ENCODE measurements around the gene BICC1.

GRCh38 chr10:58632216-58632615, 119.5 kb downstream of the BICC1 start:
- TF ChIP-seq CTCF (conservative IDR thresholded peaks at IDR 0.05 in 1 of 2, IDR thresholded peaks at IDR 0.05 in 1 of 2; ENCODE audit: low read depth in 1 of 2, low read length in 2 of 2) = no peak
- TF ChIP-seq EZH2 (IDR thresholded peaks at IDR 0.05; ENCODE audit: low read length, missing control alignments) = no peak
